ENCODE measurements around the gene KHDC1.

DNA sequence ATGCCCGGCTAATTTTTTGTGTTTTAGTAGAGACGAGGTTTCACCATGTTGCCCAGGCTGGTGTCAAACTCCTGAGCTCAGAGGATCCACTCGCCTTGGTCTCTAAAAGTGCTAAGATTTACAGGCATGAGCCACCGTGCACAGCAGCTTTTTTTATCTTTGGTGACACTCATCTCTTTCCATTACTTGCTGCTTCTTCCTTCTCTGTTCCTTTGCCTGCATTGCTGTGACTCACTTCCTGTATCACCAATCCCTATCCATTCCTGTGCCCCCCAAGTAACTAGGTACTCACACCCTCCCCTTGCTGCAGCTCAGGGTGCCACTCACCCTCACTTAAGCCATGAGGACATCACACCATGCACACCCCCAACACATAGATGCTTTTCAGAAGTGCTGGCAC, 62.3 kb downstream of the KHDC1 start:
- TF ChIP-seq, protein P1, sequence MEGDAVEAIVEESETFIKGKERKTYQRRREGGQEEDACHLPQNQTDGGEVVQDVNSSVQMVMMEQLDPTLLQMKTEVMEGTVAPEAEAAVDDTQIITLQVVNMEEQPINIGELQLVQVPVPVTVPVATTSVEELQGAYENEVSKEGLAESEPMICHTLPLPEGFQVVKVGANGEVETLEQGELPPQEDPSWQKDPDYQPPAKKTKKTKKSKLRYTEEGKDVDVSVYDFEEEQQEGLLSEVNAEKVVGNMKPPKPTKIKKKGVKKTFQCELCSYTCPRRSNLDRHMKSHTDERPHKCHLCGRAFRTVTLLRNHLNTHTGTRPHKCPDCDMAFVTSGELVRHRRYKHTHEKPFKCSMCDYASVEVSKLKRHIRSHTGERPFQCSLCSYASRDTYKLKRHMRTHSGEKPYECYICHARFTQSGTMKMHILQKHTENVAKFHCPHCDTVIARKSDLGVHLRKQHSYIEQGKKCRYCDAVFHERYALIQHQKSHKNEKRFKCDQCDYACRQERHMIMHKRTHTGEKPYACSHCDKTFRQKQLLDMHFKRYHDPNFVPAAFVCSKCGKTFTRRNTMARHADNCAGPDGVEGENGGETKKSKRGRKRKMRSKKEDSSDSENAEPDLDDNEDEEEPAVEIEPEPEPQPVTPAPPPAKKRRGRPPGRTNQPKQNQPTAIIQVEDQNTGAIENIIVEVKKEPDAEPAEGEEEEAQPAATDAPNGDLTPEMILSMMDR (IDR thresholded peaks at IDR 0.05) = no peak
- TF ChIP-seq POLR2A (IDR thresholded peaks at IDR 0.05; ENCODE audit: low read depth) (no peak), POLR2AphosphoS5 (IDR thresholded peaks at IDR 0.05) (no peak)
